GM19324 (cell line): ENCODE measurements around the gene CYP4A11.
"Not testable (repeated sequence)": the region's sequence is repeated elsewhere in the genome, so short reads cannot be mapped to it uniquely, and the experiment has no call there.

Experiments
- ATAC-seq: cut with Tn5 transposase; IDR thresholded peaks from one replicate; pipeline ENCODE4 v1.9.1; 2021; ENCODE audit warnings: mild to moderate bottlenecking, moderate library complexity; ENCODE audit not compliant: unreplicated experiment, low FRiP score

Gene CYP4A11

GRCh38 chr1:46931151-46931550 is 10.1 kb downstream of the CYP4A11 start:
- no peak for ATAC-seq

GRCh38 chr1:46927249-46927835 is 13.9 kb downstream of the CYP4A11 start:
- no peak for ATAC-seq

- ATAC-seq: no peak
Measured at GRCh38 chr1:46910790-46911189, 30.5 kb downstream of the CYP4A11 start.

GRCh38 chr1:46903481-46903880 is 37.8 kb downstream of the CYP4A11 start:
- no peak for ATAC-seq

- ATAC-seq: no peak
Measured at GRCh38 chr1:46900401-46900800, 40.9 kb downstream of the CYP4A11 start.

- not testable (repeated sequence) for ATAC-seq
Measured at GRCh38 chr1:46881656-46882055, 59.6 kb downstream of the CYP4A11 start.
